A549 (cell line): ENCODE data around the gene PGLYRP2. TPM values are rescaled to one million over a fixed set of nuclear protein-coding genes. Genes with fewer than 3 reads are reported as not detected.
"Not testable (repeated sequence)": the region's sequence is repeated elsewhere in the genome, so short reads cannot be mapped to it uniquely, and the experiment has no call there.

ENCODE experiments used
- ATAC-seq, 2 experiments: fragments of 200-7000 bp in 1 of 2; fragments of >200 bp in 1 of 2; cut with Nextera tagmentation in 1 of 2; cut with Tn5 transposase in 1 of 2; 3 replicates each; pipeline versions ENCODE4 v1.8.0 to v1.9.1; 2018 to 2020; ENCODE audit warnings: mild to moderate bottlenecking in 1 of 2, moderate library complexity in 1 of 2
- CTCF ChIA-PET: fragments of 300-600 bp; sonication (Branson Sonifier 250); formaldehyde crosslinking; extraction: SDS; loops from one replicate; lab custom pipeline; 2021; ENCODE audit warnings: antibody characterized with exemption, inconsistent platforms; lab: Yijun Ruan, JAX
- POLR2A ChIA-PET: fragments of 350-600 bp; formaldehyde crosslinking; extraction: SDS; loops from one replicate; lab custom pipeline; 2021; ENCODE audit warnings: antibody characterized with exemption, inconsistent platforms; lab: Yijun Ruan, JAX
- DNase-seq, 2 experiments: peaks; one replicate each; pipeline versions ENCODE4 v3.0.0 to v3.0.0-alpha.2; 2011 to 2016; ENCODE audit warnings: low read depth in 1 of 2, low spot score in 1 of 2
- FAIRE-seq: peaks from 2 replicates; lab custom pipeline; 2011; peaks lifted over from hg19 to GRCh38; lab: Jason Lieb, UNC
- H3K27ac ChIP-seq, 2 experiments: fragments of >200 bp; sonication (Bioruptor Twin); formaldehyde crosslinking; 3 replicates each; pipeline ENCODE4 v1.5.1; 2016 to 2017
- H3K4me1 ChIP-seq: fragments of >200 bp; sonication (Bioruptor Twin); formaldehyde crosslinking; 3 replicates; pipeline ENCODE4 v1.6.1; 2016
- H3K4me2 ChIP-seq: fragments of >200 bp; sonication (Bioruptor Twin); formaldehyde crosslinking; 3 replicates; pipeline ENCODE4 v1.6.1; 2016
- H3K4me3 ChIP-seq: fragments of >200 bp; sonication (Bioruptor Twin); formaldehyde crosslinking; 3 replicates; pipeline ENCODE4 v1.5.1; 2016
- H3K9me3 ChIP-seq: fragments of >200 bp; sonication (Bioruptor Twin); formaldehyde crosslinking; 3 replicates; pipeline ENCODE4 v1.6.1; 2016
- ATOH8 ChIP-seq: fragments of 250-450 bp; sonication (Bioruptor Pico); IDR thresholded peaks from 2 replicates; pipeline ENCODE4 v1.5.0; 2020; ENCODE audit warnings: low read depth, mild to moderate bottlenecking, moderate library complexity
- BCL3 ChIP-seq: fragments of >200 bp; sonication (Bioruptor Twin); formaldehyde crosslinking; IDR thresholded peaks from 3 replicates; pipeline ENCODE4 v1.6.1; 2016
- CBX8 ChIP-seq: fragments of 200-600 bp; sonication (generic); IDR thresholded peaks from 2 replicates; pipeline ENCODE4 v1.6.1; 2016
- CEBPB ChIP-seq, 2 experiments: fragments of >200 bp in 1 of 2; sonication (Bioruptor Twin) in 1 of 2; formaldehyde crosslinking in 1 of 2; IDR thresholded peaks; 2 replicates each; pipeline ENCODE4 v1.6.1; 2012 to 2016
- CHD2 ChIP-seq: fragments of 150-350 bp; IDR thresholded peaks from 2 replicates; pipeline ENCODE4 v1.6.1; 2014; ENCODE audit warnings: low read length; ENCODE audit not compliant: partially characterized antibody
- EHMT2 ChIP-seq: fragments of 200-600 bp; sonication (generic); IDR thresholded peaks from 2 replicates; pipeline ENCODE4 v1.6.1; 2016; ENCODE audit warnings: antibody characterized with exemption, low read depth, mild to moderate bottlenecking, moderate library complexity
- ELK1 ChIP-seq: fragments of 150-350 bp; IDR thresholded peaks from 2 replicates; pipeline ENCODE4 v1.6.1; 2014; ENCODE audit warnings: low read depth, mild to moderate bottlenecking, low read length
- HEYL ChIP-seq: fragments of 250-450 bp; sonication (Bioruptor Pico); IDR thresholded peaks from 2 replicates; pipeline ENCODE4 v1.8.0; 2021; ENCODE audit warnings: mild to moderate bottlenecking, moderate library complexity
- HOXA7 ChIP-seq: fragments of 250-450 bp; sonication (Bioruptor Pico); IDR thresholded peaks from 2 replicates; pipeline ENCODE4 v1.5.0; 2020; ENCODE audit warnings: mild to moderate bottlenecking, moderate library complexity
- HOXB13 ChIP-seq: fragments of 250-450 bp; sonication (Bioruptor Pico); IDR thresholded peaks from 2 replicates; pipeline ENCODE4 v1.5.0; 2020; ENCODE audit warnings: low read depth, mild to moderate bottlenecking, moderate library complexity
- MAZ ChIP-seq: fragments of 150-350 bp; IDR thresholded peaks from 2 replicates; pipeline ENCODE4 v1.6.1; 2014; ENCODE audit warnings: antibody characterized with exemption, low read depth, low read length, borderline replicate concordance
- MYC ChIP-seq: IDR thresholded peaks from 2 replicates; pipeline ENCODE4 v1.6.1; 2012; ENCODE audit warnings: mild to moderate bottlenecking, inconsistent platforms, low read length, improper control_type of control experiment, borderline replicate concordance
- NPAS2 ChIP-seq: fragments of 250-450 bp; sonication (Bioruptor Pico); IDR thresholded peaks from 2 replicates; pipeline ENCODE4 v1.8.0; 2022; ENCODE audit warnings: mild to moderate bottlenecking, moderate library complexity, borderline replicate concordance
- NR3C1 ChIP-seq: fragments of >200 bp; sonication (Bioruptor Twin); formaldehyde crosslinking; IDR thresholded peaks from 3 replicates; pipeline ENCODE4 v1.6.1; 2017
- RCOR1 ChIP-seq: fragments of 150-350 bp; IDR thresholded peaks from 2 replicates; pipeline ENCODE4 v1.6.1; 2014; ENCODE audit warnings: antibody characterized with exemption, low read length, low read depth
- TP53 ChIP-seq: fragments of 250-450 bp; sonication (Bioruptor Pico); IDR thresholded peaks from 2 replicates; pipeline ENCODE4 v1.5.0; 2021; ENCODE audit warnings: mild to moderate bottlenecking, moderate library complexity
- ZFP36 ChIP-seq: fragments of 450-650 bp; IDR thresholded peaks from 2 replicates; pipeline ENCODE4 v1.6.1; 2014; ENCODE audit warnings: borderline replicate concordance; ENCODE audit not compliant: partially characterized antibody
- WGBS: methylation state at CpG from one replicate; pipeline ENCODE4 v1.1.6; 2017; ENCODE audit errors: missing lambda C conversion rate; 5-methylcytosine and 5-hydroxymethylcytosine counted together
- polyA plus RNA-seq, 4 experiments: library from polyadenylated mRNA; depleted of rRNA in 3 of 4; stranded (reverse); fragments of >200 nt; fragmentation: RNase III in 1 of 4; extraction: RNeasy Plus Mini Kit Qiagen cat#74134 plus additional on column Dnase treatment in 1 of 4; gene quantifications; 2 replicates in 3 of 4; 3 replicates in 1 of 4; pipeline ENCODE4 v1.2.3, GENCODE V29; 2011 to 2017
- TF ChIP-seq, protein P1 (sequence below): fragments of 250-450 bp; sonication (Bioruptor Pico); IDR thresholded peaks from 2 replicates; pipeline ENCODE4 v1.5.0; 2021; ENCODE audit warnings: mild to moderate bottlenecking, moderate library complexity, borderline replicate concordance
- TF ChIP-seq, protein P2 (sequence below): IDR thresholded peaks from 2 replicates; pipeline ENCODE4 v1.6.1; 2012; ENCODE audit warnings: low read depth, borderline replicate concordance

PGLYRP2 gene
- polyA plus RNA-seq, 2 of the 4 experiments (the other 2 are of a cell fraction): not detected

DNA sequence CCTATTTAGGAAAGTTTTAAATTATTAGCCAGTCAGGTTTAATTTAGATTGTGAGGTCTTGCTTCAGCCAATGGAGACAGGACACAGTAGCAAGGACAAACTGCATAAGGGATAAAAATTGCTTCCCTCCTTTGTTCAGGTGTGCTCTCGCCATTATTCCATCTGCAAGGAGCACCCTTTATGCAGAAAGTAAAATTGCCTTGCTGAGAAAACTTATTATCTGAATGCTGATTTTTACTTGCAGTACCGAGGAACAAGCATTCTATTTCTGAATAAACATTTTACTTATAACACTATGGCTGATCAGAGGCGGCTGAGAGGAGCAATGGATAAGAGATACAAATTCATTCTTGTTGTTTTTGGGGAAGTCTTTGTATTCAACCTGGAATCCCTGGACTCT is 37.1 kb upstream of the PGLYRP2 start:
- Histone ChIP-seq H3K9me3 (peaks cover 15% of the 10 kb centered on the region; the same call in 2 of the 3 replicates), H3K4me1 (no peaks in the 10 kb centered on the region), H3K27ac (no peak overlapping the region), H3K4me3 (no peak overlapping the region), H3K4me2 (no peak overlapping the region)
- DNase-seq (no peak), ATAC-seq (no peak), FAIRE-seq (no peak)
- CTCF ChIA-PET: interaction anchor here (1.4 kb wide), 1 partner anchor 68 kb away, joined by 4 read pairs; no protein-coding TSS in a partner anchor
- TF ChIP-seq ZFP36 (no peak), ELK1 (no peak), MYC (no peak), MAZ (no peak), NR3C1 (no peak), CBX8 (no peak), ATOH8 (CRISPR knock-in tag) (no peak), CEBPB (IDR thresholded peaks at IDR 0.05) (no peak), TP53 (CRISPR knock-in tag) (no peak), HEYL (no peak), BCL3 (no peak), NPAS2 (no peak), CHD2 (no peak), RCOR1 (no peak), HOXB13 (no peak), HOXA7 (no peak), EHMT2 (no peak)
- TF ChIP-seq, protein P1, sequence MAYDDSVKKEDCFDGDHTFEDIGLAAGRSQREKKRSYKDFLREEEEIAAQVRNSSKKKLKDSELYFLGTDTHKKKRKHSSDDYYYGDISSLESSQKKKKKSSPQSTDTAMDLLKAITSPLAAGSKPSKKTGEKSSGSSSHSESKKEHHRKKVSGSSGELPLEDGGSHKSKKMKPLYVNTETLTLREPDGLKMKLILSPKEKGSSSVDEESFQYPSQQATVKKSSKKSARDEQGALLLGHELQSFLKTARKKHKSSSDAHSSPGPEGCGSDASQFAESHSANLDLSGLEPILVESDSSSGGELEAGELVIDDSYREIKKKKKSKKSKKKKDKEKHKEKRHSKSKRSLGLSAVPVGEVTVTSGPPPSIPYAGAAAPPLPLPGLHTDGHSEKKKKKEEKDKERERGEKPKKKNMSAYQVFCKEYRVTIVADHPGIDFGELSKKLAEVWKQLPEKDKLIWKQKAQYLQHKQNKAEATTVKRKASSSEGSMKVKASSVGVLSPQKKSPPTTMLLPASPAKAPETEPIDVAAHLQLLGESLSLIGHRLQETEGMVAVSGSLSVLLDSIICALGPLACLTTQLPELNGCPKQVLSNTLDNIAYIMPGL (CRISPR knock-in tag): no peak
- TF ChIP-seq, protein P2, sequence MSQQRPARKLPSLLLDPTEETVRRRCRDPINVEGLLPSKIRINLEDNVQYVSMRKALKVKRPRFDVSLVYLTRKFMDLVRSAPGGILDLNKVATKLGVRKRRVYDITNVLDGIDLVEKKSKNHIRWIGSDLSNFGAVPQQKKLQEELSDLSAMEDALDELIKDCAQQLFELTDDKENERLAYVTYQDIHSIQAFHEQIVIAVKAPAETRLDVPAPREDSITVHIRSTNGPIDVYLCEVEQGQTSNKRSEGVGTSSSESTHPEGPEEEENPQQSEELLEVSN: no peak
- WGBS: 17% methylated on average over 3 of the region's 3 CpGs
- POLR2A ChIA-PET: no interaction called here

- FAIRE-seq, H3K4me2 ChIP-seq, ATAC-seq, POLR2A ChIA-PET, H3K4me3 ChIP-seq, CTCF ChIA-PET, H3K4me1 ChIP-seq, DNase-seq, H3K27ac ChIP-seq: not testable (repeated sequence)
- 73% methylated on average over 8 of the region's 9 CpGs for WGBS
- H3K9me3 ChIP-seq: peaks cover 15% of the 10 kb centered on the region; the same call in 2 of the 3 replicates
Observed at GRCh38 chr19:15515227-15515625, 35.9 kb upstream of the PGLYRP2 start.
